Measurements from ENCODE around the gene MPZL3.
"Not testable (repeated sequence)": the region's sequence is repeated elsewhere in the genome, so short reads cannot be mapped to it uniquely, and the experiment has no call there.

The MPZL3 gene

DNA sequence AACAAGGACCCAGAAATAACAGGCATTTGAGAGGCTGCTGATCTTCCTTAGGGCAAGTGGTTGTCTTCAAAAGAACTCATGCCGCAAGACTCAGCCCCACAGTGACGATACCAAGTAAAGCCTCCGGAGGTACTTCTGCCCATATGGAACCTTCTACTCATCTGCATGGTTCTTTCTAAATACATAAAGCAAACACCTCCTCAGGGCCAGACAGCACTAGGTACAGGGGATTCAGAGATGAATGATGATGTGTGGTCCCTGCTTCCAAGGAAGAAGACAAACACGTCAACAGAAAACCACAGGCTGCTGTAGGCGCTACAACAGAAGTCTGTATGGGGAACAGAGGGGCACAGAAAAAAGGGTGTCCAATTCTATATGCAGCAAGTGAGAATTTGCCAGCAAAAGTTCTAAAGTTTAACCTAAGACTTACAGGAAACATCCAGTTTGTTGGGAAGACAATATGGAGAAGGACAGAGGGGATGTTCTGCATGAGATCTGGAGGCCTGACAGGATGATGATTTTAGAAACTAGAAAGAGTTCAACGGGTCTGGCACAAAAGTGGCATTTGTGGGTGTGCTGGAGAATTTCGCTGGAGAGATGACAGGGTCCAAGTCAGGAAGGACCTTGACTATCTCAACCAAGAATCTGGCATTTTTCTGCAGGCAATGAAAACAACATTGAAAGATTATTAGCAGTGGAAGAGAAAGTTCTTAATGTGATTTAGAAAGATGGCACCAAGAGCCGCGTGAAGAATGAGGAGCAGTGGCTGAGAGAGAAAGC is 51.1 kb downstream of the MPZL3 start:
- H3K27me3 Mint-ChIP-seq, result no peaks in the 10 kb centered on the region
- no peak overlapping the region for H3K4me3 Mint-ChIP-seq
- H3K4me1 Mint-ChIP-seq, result peaks cover 16% of the 10 kb centered on the region

DNA sequence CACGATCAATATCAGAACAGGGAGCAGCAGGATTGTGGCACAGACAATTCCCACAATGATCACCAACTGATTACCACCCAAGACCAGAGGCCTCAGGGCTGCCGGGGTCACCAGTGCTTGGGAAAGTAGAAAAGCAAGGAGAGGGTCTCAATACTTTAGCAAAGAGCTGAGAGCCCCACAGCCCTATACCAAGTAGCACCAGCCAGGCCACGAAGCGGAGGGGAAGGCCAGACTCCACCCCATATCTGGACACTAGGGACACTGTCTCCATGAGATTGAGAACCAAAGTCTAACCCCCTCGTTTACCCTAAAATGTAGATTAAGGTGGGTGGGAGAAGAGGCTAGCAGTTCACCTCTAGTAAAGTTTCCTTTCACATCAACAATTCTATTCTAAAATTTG is 51.7 kb downstream of the MPZL3 start:
- no peak for DNase-seq
- peaks cover 17% of the 10 kb centered on the region for H3K4me1 Mint-ChIP-seq
- H3K27me3 Mint-ChIP-seq, result no peaks in the 10 kb centered on the region
- H3K9me3 Mint-ChIP-seq, result no peaks in the 10 kb centered on the region
- no peak for ATAC-seq
- H3K4me3 Mint-ChIP-seq, result peak overlapping the region in 1 of 2 donors; percentile 69
- no peak overlapping the region for H3K27ac Mint-ChIP-seq

More for the DNA sequence above, 51.1 kb downstream of the MPZL3 start:
- DNase-seq (peak; percentile 55 to 68), ATAC-seq (peak; percentile 90)
- Mint-ChIP-seq H3K27ac (no peak overlapping the region), H3K9me3 (no peaks in the 10 kb centered on the region)

DNA sequence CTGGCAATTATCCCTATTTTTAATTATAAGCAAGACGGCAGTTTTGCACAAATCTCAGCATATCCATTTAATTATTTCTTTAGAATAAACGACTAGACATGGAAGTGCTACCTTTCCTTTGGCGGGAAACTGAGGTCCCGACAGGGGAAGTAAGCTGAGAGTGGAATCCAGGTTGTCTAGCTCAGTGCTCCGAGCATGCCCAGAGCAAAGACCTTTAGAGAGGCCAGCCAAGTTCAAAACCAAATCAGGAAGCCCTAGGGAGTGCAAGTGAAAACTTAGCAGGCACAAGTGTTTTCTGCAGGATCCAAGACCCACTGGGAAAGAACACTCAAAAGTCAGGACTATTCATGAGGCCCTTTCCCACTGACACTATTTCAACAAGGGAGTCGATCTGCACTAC is 53.0 kb downstream of the MPZL3 start:
- no peak for DNase-seq
- H3K4me1 Mint-ChIP-seq, result peaks cover 31% of the 10 kb centered on the region
- H3K9me3 Mint-ChIP-seq, result no peaks in the 10 kb centered on the region
- peak overlapping the region; percentile 29 to 87 for H3K27ac Mint-ChIP-seq
- no peak for ATAC-seq
- no peaks in the 10 kb centered on the region for H3K27me3 Mint-ChIP-seq
- H3K4me3 Mint-ChIP-seq, result peak overlapping the region in 1 of 2 donors; percentile 36

DNA sequence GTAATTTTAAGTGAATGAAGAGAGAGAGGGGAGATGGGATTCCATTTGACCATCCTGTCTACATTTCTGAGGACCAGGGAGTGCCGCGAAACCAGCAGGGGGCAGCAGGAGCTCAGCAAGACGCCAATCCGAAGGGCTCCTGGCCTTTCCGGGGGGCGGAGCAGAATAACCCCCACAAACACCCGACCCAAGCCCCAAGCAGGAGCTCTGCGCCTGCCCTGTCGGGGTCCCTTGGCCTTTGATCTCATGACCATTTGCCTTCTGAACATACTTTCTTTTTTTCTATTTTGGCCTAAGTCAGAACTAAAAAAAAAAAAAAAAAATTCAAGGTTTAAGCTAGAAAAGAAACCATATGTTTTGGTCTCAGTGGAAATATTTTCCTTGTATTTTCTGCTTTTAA is 53.8 kb downstream of the MPZL3 start:
- Mint-ChIP-seq H3K4me1 (peaks cover 35% of the 10 kb centered on the region), H3K27me3 (no peaks in the 10 kb centered on the region), H3K27ac (peak overlapping the region; percentile 83 to 87), H3K9me3 (no peaks in the 10 kb centered on the region), H3K4me3 (peak overlapping the region in 1 of 2 donors; percentile 30)
- ATAC-seq, result peak; percentile 34
- DNase-seq, result peak; percentile 77 to 83

DNA sequence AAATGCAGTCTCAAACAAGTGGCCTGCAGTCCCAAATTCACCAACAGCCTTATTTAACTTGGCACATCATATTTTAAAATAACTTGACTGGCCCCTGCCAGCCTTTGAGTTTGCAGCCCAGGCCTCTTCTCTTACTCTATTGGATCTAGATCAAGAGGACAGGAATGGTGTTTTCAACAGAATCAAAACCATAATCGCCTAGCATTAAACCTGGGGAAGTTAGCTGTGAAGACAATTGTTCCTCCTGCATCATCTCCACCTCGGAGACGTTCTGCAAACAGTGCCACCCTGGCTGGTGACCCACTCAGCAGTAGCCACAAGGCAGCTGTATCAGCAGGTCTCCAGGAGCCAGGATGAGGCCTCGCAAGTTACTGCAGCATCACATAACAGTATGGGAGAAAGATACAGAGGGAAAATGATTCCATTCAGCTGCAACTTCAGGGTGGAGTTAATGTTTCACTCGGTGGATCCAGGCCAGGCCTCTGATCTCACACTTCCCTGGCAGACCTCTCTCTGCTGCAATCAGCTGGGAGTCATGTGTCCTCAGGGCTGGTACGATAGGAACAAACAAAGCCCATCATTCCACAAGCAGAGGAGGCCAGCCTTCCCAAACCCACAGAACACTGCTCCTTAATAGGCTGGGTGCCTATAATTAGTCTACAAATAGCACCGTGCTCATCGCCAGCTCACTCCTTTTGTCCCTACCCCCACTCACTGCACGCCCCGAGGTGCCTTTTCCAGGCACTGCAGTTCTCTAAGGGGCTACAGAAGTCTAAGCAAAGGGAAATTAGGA is 57.1 kb downstream of the MPZL3 start:
- H3K4me3 Mint-ChIP-seq, result no peak overlapping the region
- DNase-seq (no peak), ATAC-seq (no peak)
- peaks cover 35% of the 10 kb centered on the region for H3K4me1 Mint-ChIP-seq
- peaks cover 4 to 7% of the 10 kb centered on the region in 2 donors for H3K9me3 Mint-ChIP-seq
- peak overlapping the region; percentile 41 to 89 for H3K27ac Mint-ChIP-seq
- no peaks in the 10 kb centered on the region for H3K27me3 Mint-ChIP-seq

DNA sequence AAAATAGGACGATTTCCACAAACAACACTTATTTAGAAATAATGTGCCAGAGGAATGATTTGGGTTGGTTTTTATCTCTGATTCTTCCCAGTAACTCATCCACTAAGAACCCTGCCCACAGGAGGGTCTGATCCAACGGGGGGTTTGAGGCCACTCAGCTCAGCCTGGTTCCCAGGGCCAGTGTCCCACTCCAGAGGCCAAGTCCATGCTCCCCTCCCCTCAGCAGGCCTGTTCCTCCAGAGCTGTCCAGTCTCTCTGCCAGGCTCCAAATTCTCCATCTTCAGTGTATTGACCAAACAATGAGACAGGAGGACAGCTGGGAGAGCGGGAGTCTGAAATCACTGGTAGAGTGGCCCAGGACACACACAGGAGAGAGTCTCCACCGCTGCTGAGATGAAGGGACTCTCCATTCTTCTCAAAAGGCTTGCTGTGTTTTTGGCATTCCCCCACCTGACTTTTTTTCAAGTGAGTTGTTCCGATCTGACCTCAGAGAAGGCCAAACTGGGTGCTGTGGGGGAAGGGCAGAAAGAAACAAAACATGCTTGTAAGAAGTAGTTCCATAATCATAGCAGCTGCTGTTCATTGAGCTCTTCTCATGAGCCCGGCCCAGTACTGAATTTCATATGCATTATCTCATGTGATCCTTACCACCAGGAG is 58.1 kb downstream of the MPZL3 start:
- ATAC-seq (no peak), DNase-seq (no peak)
- Mint-ChIP-seq H3K4me1 (peaks cover 31% of the 10 kb centered on the region), H3K9me3 (peaks cover 4 to 7% of the 10 kb centered on the region in 2 donors), H3K27ac (peak overlapping the region; percentile 81 to 82), H3K27me3 (no peaks in the 10 kb centered on the region), H3K4me3 (no peak overlapping the region)

DNA sequence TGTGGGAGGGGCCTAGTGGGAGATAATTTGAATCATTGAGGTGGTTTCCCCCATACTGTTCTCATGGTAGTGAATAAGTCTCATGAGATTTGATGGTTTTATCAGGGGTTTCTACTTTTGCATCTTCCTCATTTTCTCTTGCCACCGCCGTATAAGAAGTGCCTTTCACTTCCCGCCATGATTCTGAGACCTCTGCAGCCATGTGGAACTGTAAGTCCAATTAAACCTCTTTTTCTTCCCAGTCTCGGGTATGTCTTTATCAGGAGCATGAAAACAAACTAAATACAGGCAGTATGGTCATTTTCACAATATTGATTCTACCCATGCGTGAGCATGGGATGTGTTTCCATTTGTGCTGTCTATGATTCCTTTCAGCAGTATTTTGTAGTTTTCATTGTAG is 59.3 kb downstream of the MPZL3 start:
- not testable (repeated sequence) for H3K4me3 Mint-ChIP-seq, H3K9me3 Mint-ChIP-seq, H3K27me3 Mint-ChIP-seq, ATAC-seq, DNase-seq
- Mint-ChIP-seq H3K4me1 (peaks cover 19% of the 10 kb centered on the region), H3K27ac (peak overlapping the region in 1 of 2 donors; percentile 55)

DNA sequence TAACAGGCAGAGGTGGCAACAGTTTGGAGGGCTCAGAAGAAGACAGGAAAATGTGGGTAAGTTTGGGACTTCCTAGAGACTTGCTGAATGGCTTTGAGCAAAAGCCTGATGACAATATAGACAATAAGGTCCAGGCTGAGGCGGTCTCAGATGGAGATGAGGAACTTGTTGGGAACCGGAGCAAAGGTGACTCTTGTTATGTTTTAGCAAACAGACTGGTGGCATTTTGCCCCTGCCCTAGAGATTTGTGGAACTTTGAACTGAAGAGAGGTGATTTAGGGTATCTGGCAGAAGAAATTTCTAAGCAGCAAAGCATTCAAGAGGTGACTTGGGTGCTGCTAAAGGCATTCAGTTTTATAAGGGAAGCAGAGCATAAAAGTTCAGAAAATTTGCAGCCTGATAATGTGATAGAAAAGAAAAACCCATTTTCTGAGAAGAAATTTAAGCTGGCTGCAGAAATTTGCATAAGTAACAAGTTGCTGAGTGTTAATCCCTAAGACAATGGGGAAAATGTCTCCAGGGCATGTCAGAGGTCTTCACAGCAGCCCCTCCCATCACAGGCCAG is 61.1 kb downstream of the MPZL3 start:
- H3K27me3 Mint-ChIP-seq, DNase-seq, ATAC-seq, H3K4me3 Mint-ChIP-seq, H3K9me3 Mint-ChIP-seq: not testable (repeated sequence)
- Mint-ChIP-seq H3K27ac (peak overlapping the region in 1 of 2 donors; percentile 16), H3K4me1 (peaks cover 19% of the 10 kb centered on the region)

DNA sequence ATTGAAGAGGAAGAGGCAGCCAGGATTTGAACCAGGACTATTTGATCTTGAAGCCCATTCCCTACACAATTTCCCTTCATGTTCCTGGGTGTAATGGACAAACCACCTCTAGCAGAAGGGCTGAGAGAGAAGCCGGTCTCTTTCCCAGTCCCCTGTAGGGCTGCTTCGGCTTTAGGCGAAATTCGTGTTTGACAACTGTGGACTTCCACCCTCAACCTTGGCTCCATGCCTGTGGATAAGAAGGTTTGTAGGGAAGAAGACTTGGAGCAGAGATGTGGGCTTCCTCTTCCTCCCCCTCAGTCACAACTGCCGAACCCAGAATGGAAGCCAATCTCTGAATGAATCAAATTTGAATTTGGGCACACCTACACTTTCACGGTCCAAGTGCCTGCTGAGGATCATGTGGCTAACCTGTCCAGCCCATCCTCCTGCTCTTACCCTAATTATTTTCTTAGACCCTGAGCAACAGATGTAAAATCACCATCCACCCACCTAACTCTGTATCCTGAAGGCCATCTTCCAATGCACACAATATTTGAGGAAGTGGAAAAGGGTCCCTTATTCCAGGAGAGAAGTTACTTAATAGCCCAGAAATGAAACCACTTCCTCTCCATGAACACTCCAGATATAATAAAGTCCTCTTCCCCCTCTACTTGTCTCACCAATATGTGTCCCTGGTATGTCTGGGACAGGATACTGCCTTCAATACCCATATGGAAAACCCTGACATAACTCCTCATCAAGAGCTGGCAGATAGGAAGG is 65.6 kb downstream of the MPZL3 start:
- Mint-ChIP-seq H3K27ac (no peak overlapping the region), H3K27me3 (peaks cover 8% of the 10 kb centered on the region), H3K4me1 (no peaks in the 10 kb centered on the region), H3K9me3 (no peaks in the 10 kb centered on the region), H3K4me3 (no peak overlapping the region)
- no peak for DNase-seq
- ATAC-seq, result no peak

DNA sequence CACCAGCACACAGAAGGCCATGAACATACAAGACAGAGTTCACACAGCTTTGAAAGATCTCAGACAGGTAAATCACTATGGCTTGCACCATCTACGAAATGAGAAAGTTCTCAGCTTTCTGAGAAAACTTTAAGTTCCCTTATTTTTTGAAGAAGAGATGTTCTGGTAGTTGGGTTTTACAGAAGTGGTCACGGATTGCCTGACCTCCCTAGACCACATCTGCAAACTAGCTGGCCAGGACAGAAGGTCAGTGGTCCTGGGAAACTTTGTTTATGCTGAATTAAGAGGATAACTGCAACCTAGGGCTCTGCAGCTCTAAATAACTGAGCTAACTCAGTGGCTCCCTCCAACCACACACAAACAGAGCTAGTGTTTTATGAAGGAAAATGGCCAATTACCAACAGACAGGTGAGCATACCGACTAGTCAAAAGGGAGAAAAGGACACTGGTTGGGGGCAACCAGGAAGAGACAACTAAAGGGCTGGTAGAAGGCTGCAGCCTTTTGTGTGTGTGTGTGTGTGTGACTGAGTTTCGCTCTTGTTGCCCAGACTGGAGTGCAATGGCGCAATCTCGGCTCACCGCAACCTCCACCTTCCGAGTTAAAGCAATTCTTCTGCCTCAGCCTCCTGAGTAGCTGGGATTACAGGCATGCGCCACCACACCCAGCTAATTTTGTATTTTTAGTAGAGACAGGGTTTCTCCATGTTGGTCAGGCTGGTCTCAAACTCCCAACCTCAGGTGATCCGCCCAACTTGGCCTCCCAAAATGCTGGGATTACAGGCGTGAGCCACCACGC is 67.2 kb downstream of the MPZL3 start:
- Mint-ChIP-seq H3K27me3 (peaks cover 17% of the 10 kb centered on the region), H3K4me1 (peaks cover 7% of the 10 kb centered on the region), H3K27ac (no peak overlapping the region), H3K4me3 (no peak overlapping the region), H3K9me3 (no peaks in the 10 kb centered on the region)
- ATAC-seq (no peak), DNase-seq (no peak)

DNA sequence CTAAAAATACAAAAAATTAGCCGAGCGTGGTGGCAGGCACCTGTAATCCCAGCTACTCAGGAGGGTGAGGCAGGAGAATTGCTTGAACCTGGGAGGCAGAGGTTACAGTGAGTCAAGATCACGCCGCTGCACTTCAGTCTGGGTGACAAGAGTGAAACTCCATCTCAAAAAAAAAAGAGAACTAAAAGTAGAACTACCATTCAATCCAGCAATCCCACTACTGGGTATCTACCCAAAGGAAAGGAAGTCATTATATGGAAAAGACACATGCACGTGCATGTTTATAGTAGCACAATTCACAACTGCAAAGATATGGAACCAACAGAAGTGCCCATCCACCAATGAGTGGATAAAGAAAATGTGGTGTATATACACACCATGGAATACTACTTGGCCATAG is 68.5 kb downstream of the MPZL3 start:
- not testable (repeated sequence) for H3K9me3 Mint-ChIP-seq, DNase-seq, ATAC-seq, H3K27ac Mint-ChIP-seq, H3K4me3 Mint-ChIP-seq
- Mint-ChIP-seq H3K4me1 (peaks cover 11% of the 10 kb centered on the region), H3K27me3 (peaks cover 22% of the 10 kb centered on the region)

DNA sequence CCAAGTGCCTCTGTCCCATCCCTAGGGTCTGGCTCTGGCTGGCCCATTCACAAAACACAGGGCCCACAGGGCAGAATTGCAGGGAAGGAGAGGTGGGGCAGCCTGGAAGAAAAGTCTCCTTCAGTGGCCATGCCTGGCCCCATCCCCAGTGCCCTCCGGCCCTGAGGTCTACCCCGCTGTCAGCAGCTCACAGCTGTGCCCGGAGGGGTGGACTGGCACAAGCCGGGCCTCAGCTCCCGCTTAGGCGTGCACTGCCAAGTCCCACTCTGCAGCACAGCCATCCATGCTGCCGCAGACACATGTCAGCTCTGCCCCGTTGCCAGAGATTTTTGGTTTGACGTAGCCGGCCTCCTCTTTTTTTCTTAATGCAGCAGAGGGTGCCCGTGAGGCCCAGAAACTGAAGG is 71.9 kb downstream of the MPZL3 start:
- Mint-ChIP-seq H3K4me1 (peaks cover 11% of the 10 kb centered on the region), H3K27me3 (peaks cover 32% of the 10 kb centered on the region), H3K4me3 (no peak overlapping the region), H3K27ac (peak overlapping the region; percentile 21 to 35), H3K9me3 (no peaks in the 10 kb centered on the region)
- DNase-seq (no peak), ATAC-seq (peak; percentile 52)

DNA sequence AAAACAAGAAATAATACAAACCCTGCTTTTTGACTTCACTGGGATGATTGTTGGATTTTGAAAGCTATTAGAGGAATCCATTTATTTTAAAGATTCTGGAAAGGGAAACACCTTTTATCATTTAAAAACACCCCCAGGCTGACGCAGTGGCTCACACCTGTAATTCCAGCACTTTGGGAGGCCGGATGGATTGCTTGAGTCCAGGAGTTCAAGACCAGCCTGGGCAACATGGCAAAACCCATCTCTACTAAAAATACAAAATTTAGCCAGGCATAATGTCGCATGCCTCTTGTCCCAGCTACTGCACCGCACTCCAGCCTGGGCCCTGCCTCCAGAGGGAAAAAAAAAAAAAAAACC is 75.4 kb downstream of the MPZL3 start:
- no peak for DNase-seq
- Mint-ChIP-seq H3K27me3 (peaks cover 34% of the 10 kb centered on the region), H3K4me1 (peaks cover 11% of the 10 kb centered on the region), H3K4me3 (no peak overlapping the region), H3K27ac (peak overlapping the region in 1 of 2 donors; percentile 27), H3K9me3 (no peaks in the 10 kb centered on the region)
- ATAC-seq, result no peak
